Measurements from ENCODE around the gene SCNN1B. TPM values are rescaled to one million over a fixed set of nuclear protein-coding genes. Genes with fewer than 3 reads are reported as not detected.
"Not testable (repeated sequence)": the region's sequence is repeated elsewhere in the genome, so short reads cannot be mapped to it uniquely, and the experiment has no call there.

SCNN1B gene
- total and polyA plus RNA-seq, 8 donors = 0.47 to 2.3 (median 1.0) TPM

DNA sequence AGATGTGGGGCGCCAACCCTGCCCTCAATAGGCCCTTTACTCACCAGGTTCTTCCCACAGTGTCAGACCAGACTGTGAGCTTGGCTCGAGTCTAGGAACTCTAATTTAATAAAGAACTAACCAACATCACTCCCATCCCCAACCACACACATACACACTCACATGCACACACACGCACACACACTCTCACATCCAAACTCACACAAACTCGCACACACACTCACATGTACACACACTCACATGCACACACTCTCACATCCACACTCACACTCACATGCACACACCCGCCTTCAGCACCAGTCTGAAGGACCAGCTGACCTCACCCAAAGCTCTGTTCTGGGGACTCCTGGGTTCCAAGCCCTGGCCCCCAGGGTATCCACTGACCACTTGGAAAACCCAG lies 87.1 kb downstream of the SCNN1B start:
- Histone ChIP-seq H3K4me3 (no peak overlapping the region), H3K27me3 (no peaks in the 10 kb centered on the region), H3K27ac (no peak overlapping the region), H3K9me3 (no peaks in the 10 kb centered on the region), H3K36me3 (peaks cover 0 to 27% (median 13%) of the 10 kb centered on the region in 3 donors), H3K4me1 (no peaks in the 10 kb centered on the region)
- no peak for ATAC-seq
- WGBS, 2 donors = 90 to 98% methylated on average over 5 of the region's 5 CpGs
- TF ChIP-seq, protein P1, sequence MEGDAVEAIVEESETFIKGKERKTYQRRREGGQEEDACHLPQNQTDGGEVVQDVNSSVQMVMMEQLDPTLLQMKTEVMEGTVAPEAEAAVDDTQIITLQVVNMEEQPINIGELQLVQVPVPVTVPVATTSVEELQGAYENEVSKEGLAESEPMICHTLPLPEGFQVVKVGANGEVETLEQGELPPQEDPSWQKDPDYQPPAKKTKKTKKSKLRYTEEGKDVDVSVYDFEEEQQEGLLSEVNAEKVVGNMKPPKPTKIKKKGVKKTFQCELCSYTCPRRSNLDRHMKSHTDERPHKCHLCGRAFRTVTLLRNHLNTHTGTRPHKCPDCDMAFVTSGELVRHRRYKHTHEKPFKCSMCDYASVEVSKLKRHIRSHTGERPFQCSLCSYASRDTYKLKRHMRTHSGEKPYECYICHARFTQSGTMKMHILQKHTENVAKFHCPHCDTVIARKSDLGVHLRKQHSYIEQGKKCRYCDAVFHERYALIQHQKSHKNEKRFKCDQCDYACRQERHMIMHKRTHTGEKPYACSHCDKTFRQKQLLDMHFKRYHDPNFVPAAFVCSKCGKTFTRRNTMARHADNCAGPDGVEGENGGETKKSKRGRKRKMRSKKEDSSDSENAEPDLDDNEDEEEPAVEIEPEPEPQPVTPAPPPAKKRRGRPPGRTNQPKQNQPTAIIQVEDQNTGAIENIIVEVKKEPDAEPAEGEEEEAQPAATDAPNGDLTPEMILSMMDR (IDR thresholded peaks at IDR 0.05) = no peak
- intact Hi-C loops (cut with DNase I) = no loop called here
- no peak for FAIRE-seq
- DNase-seq = peak in 1 of 6 donors; percentile 13

DNA sequence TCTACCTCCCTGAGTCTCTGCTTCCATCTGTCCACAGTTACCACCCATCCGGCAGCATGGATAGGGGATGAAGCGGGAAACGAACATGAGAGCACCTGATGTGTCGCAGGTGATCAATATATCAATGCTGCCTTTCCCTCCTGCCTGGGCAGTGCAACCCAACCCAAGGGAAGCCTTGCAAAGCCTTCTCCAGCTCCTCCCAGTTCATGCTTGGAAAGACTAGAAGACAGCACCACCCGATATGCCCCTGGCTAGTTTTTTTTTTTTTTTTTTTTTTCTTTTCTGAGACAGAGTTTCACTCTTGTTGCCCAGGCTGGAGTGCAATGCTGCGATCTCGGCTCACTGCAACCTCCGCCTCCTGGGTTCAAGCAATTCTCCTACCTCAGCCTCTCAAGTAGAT lies 87.8 kb downstream of the SCNN1B start:
- ATAC-seq; H3K9me3 ChIP-seq; H3K4me1 ChIP-seq; H3K27ac ChIP-seq; H3K4me3 ChIP-seq; intact Hi-C loops (cut with DNase I); FAIRE-seq; H3K27me3 ChIP-seq: not testable (repeated sequence)
- peak in 1 of 6 donors; percentile 21 for DNase-seq
- WGBS, 2 donors = 95 to 97% methylated on average over 7 to 8 of the region's 8 CpGs
- H3K36me3 ChIP-seq = peaks cover 0 to 27% (median 13%) of the 10 kb centered on the region in 3 donors

DNA sequence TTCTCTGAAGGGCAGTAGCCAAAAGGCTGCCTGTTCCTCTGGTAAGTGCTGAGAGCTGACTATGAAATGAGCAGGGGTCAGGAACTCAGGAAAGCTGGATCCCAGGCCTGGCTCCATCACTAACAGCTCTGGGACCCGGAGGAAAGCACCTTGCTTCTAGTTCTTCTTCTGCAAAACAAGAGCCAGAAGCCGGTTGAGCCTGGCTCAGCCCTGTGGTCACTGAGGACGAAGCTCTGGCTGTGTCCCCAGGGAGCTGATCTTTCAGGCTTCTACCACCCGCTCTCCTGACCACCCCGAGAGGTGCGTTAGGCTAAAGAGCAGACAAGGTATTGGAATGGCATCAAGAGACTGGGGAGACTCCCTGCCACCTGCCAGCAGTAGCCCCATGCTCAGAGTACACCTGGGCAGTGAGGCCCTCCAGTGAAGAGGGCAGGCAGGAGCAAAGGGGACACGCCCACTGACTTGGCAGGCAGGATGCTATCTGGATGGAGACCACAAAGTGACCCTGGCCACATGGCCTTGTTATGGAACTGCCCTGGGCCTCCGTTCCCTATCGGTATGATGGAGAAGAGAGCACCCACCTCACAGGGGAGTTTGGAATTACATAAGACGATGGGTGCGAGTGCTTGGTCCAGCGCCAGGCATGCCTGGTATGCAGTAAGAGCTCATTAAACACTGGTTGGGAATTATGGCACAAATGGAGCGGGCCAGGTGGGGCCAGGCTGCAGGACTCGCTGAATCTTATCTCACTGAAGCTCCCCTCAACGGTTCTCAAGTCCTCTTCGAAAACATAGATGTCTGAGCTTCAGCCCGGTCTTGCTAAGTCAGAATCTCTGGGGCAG lies 89.5 kb downstream of the SCNN1B start:
- 93% methylated on average over 17 of the region's 17 CpGs for WGBS, 2 donors
- H3K9me3 ChIP-seq = no peaks in the 10 kb centered on the region
- no peak for DNase-seq
- H3K4me1 ChIP-seq = no peaks in the 10 kb centered on the region
- H3K4me3 ChIP-seq = no peak overlapping the region
- H3K27me3 ChIP-seq = no peaks in the 10 kb centered on the region
- no peak overlapping the region for H3K27ac ChIP-seq
- H3K36me3 ChIP-seq = peaks cover 0 to 27% (median 19%) of the 10 kb centered on the region in 3 donors
- no peak for FAIRE-seq
- TF ChIP-seq, protein P1 (IDR thresholded peaks at IDR 0.05) = no peak
- intact Hi-C loops (cut with DNase I) = no loop called here
- ATAC-seq = no peak

DNA sequence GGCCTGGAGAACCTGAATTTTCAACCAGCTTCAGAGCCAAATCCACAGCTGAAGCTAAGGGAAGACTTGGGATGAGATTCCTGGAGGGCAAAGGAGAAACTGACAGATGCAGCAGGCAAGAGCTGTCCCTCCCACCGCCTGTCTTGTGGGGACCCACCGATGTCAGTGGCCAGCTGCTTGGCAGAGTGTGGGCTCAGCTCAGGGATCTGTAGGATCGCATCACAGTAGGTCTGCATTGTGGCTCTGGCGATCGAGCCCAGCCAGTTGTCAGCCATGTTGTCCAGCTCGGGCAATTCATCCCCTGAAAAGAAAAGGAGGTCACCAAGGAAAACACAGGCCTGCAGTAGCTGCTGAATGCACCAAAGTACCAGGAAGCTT lies 90.1 kb downstream of the SCNN1B start:
- Histone ChIP-seq H3K36me3 (peaks cover 0 to 30% (median 19%) of the 10 kb centered on the region in 3 donors), H3K4me1 (no peaks in the 10 kb centered on the region), H3K4me3 (no peak overlapping the region), H3K27ac (no peak overlapping the region), H3K9me3 (no peaks in the 10 kb centered on the region), H3K27me3 (no peaks in the 10 kb centered on the region)
- FAIRE-seq (no peak), ATAC-seq (no peak), DNase-seq (no peak)
- 92 to 94% methylated on average over 6 of the region's 6 CpGs for WGBS, 2 donors
- intact Hi-C loops (cut with DNase I) = no loop called here
- TF ChIP-seq, protein P1 (IDR thresholded peaks at IDR 0.05) = no peak

DNA sequence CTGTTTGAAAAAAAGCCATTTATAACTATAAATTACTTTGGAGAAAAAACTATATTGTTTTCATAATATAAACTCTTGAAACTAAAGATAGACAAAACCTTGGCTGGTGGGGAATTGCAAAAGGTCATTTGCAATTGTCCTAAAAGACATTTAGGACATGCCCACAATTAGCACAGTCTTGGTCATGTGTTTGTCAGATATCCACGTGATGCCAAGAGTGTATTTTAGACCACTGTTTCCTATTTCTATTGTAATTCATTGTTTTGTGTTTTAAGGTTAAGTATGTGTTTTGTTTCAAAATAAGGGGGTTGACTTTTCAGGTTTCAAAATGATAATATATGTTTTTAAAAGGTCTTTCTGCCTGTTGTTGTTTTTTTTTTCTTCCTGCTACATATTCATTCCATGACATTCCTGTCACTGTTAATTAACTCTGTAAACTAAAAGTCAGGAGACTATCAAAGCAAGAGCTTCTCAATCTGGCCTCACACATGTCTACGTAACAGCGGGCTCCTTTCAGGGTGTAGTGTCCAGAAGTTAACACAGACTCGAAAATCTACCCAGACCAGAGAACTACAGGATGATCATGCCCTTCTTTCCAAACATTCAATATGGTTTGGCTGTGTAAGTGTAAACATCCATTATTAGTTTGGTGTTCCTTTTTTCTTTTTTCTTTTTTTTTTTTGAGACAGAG lies 92.2 kb downstream of the SCNN1B start:
- TF ChIP-seq, protein P1 (IDR thresholded peaks at IDR 0.05) = no peak
- peaks cover 0 to 34% (median 16%) of the 10 kb centered on the region in 3 donors for H3K36me3 ChIP-seq
- 87% methylated on average over 4 of the region's 4 CpGs for WGBS, 2 donors
- H3K27me3 ChIP-seq = no peaks in the 10 kb centered on the region
- H3K9me3 ChIP-seq = no peaks in the 10 kb centered on the region
- H3K27ac ChIP-seq = no peak overlapping the region
- H3K4me3 ChIP-seq = no peak overlapping the region
- intact Hi-C loops (cut with DNase I) = no loop called here
- DNase-seq (no peak), ATAC-seq (no peak), FAIRE-seq (no peak)
- H3K4me1 ChIP-seq = no peaks in the 10 kb centered on the region

Data from pancreas (tissue), 10 donors.